HG03175 (cell line): Measurements from ENCODE around the gene SOST.
"Not testable (repeated sequence)": the region's sequence is repeated elsewhere in the genome, so short reads cannot be mapped to it uniquely, and the experiment has no call there.

Experiments
- ATAC-seq: cut with Tn5 transposase; IDR thresholded peaks from one replicate; pipeline ENCODE4 v1.9.1; 2021; ENCODE audit warnings: mild to moderate bottlenecking, moderate library complexity; ENCODE audit not compliant: unreplicated experiment

Gene SOST

GRCh38 chr17:43758497-43759174 lies at the start of gene SOST:
SOST (minus strand) TSS chr17:43758791; CDS start chr17:43758741, 50 bp downstream.
- no peak for ATAC-seq

- ATAC-seq, result no peak
Measured at GRCh38 chr17:43808076-43808475, 49.5 kb upstream of the SOST start.

GRCh38 chr17:43805117-43805516 lies 46.5 kb upstream of the SOST start:
- no peak for ATAC-seq

- ATAC-seq, result no peak
Measured at GRCh38 chr17:43803758-43804157, 45.2 kb upstream of the SOST start.

GRCh38 chr17:43801844-43802243 lies 43.3 kb upstream of the SOST start:
- ATAC-seq, result no peak

- ATAC-seq, result no peak
Measured at GRCh38 chr17:43800736-43801135, 42.1 kb upstream of the SOST start.

GRCh38 chr17:43799047-43799446 lies 40.5 kb upstream of the SOST start:
- no peak for ATAC-seq

GRCh38 chr17:43798024-43798423 lies 39.4 kb upstream of the SOST start:
- ATAC-seq, result not testable (repeated sequence)

- not testable (repeated sequence) for ATAC-seq
Measured at GRCh38 chr17:43792668-43793067, 34.1 kb upstream of the SOST start.

- ATAC-seq, result no peak
Measured at GRCh38 chr17:43791589-43791988, 33.0 kb upstream of the SOST start.

- no peak for ATAC-seq
Measured at GRCh38 chr17:43790311-43790940, 31.8 kb upstream of the SOST start.

- ATAC-seq, result no peak
Measured at GRCh38 chr17:43789482-43789881, 30.9 kb upstream of the SOST start.

- ATAC-seq, result no peak
Measured at GRCh38 chr17:43788540-43788939, 29.9 kb upstream of the SOST start.

GRCh38 chr17:43787728-43788127 lies 29.1 kb upstream of the SOST start:
- no peak for ATAC-seq

GRCh38 chr17:43784628-43785101 lies 26.1 kb upstream of the SOST start:
- ATAC-seq, result no peak

- no peak for ATAC-seq
Measured at GRCh38 chr17:43784068-43784467, 25.5 kb upstream of the SOST start.

GRCh38 chr17:43782913-43783680 lies 24.5 kb upstream of the SOST start:
- ATAC-seq, result no peak

GRCh38 chr17:43780135-43780534 lies 21.5 kb upstream of the SOST start, which contains the start of gene CFAP97D1:
CFAP97D1 (plus strand) TSS chr17:43780435; CDS start chr17:43780463, 28 bp downstream.
- ATAC-seq, result no peak

GRCh38 chr17:43779145-43780125 lies 20.8 kb upstream of the SOST start:
- peak; percentile 9 for ATAC-seq

GRCh38 chr17:43778337-43779144 lies 19.9 kb upstream of the SOST start, which contains the start of gene DUSP3:
DUSP3 (minus strand) TSS chr17:43778977; CDS start chr17:43778924, 53 bp downstream.
- peak; percentile 83 for ATAC-seq
